Peyer's patch (tissue), 4 donors: ENCODE results near the gene BCL2L11.

Experiments used
- POLR2A ChIP-seq, 2 donors: fragments of 450-650 bp; IDR thresholded peaks; one replicate each; pipeline ENCODE4 v1.5.1; 2017; ENCODE audit warnings: antibody characterized with exemption in 2 of 2, mild to moderate bottlenecking in 2 of 2, moderate library complexity in 2 of 2
- TF ChIP-seq, protein P1 (sequence below), 6 experiments: fragments of 450-650 bp in 4 of 6; fragments of 200-600 bp in 2 of 6; sonication (generic) in 1 of 6; IDR thresholded peaks; one replicate each; pipeline ENCODE4 v1.5.1; 2017 to 2019; ENCODE audit warnings: antibody characterized with exemption in 6 of 6, mild to moderate bottlenecking in 3 of 6, moderate library complexity in 1 of 6

DNA sequence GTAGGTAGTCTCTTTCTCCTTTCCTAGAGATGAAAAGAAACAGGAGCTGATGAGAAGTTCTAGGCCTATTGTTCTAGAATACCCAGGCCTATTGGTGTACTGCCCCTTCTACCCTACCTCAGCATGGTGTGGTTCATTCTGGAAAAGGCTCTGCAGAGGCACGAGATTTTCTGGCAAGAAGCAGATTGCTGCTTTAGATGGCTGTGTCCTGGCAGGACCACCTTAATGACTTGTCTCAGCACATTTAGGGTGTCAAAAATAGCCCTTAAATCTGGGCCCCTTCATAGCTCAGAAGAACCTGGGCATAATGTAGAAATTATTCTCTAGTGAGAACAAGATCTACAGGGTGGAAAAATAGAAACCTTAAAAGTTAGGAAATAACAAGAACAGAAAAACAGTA is 87.9 kb downstream of the BCL2L11 start:
- TF ChIP-seq, protein P1, sequence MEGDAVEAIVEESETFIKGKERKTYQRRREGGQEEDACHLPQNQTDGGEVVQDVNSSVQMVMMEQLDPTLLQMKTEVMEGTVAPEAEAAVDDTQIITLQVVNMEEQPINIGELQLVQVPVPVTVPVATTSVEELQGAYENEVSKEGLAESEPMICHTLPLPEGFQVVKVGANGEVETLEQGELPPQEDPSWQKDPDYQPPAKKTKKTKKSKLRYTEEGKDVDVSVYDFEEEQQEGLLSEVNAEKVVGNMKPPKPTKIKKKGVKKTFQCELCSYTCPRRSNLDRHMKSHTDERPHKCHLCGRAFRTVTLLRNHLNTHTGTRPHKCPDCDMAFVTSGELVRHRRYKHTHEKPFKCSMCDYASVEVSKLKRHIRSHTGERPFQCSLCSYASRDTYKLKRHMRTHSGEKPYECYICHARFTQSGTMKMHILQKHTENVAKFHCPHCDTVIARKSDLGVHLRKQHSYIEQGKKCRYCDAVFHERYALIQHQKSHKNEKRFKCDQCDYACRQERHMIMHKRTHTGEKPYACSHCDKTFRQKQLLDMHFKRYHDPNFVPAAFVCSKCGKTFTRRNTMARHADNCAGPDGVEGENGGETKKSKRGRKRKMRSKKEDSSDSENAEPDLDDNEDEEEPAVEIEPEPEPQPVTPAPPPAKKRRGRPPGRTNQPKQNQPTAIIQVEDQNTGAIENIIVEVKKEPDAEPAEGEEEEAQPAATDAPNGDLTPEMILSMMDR (IDR thresholded peaks at IDR 0.05): no peak
- TF ChIP-seq POLR2A (IDR thresholded peaks at IDR 0.05): no peak
